K562 (cell line): ENCODE data around the gene SMIM7.

Experiments used
- GABPA ChIP-seq: fragments of 200-800 bp; sonication (Bioruptor generic); conservative IDR thresholded peaks from 2 replicates; pipeline ENCODE4 v1.6.1; 2016; ENCODE audit warnings: low read depth, missing genetic modification characterization, missing compliant biosample characterization
- NFRKB ChIP-seq: fragments of 450-650 bp; IDR thresholded peaks from 2 replicates; pipeline ENCODE4 v1.6.1; 2016; ENCODE audit warnings: low read depth
- ZNF512 ChIP-seq: IDR thresholded peaks from 2 replicates; pipeline ENCODE4 v1.6.1; 2016; ENCODE audit warnings: missing genetic modification characterization, missing compliant biosample characterization
- TF ChIP-seq, protein P1 (sequence below), 3 experiments: IDR thresholded peaks in 2 of 3; conservative IDR thresholded peaks in 1 of 3; 2 replicates each; pipeline ENCODE4 v1.5.1; 2011 to 2012; ENCODE audit warnings: low read length in 3 of 3, mild to moderate bottlenecking in 3 of 3, control low read depth in 2 of 3, improper control_type of control experiment in 1 of 3, inconsistent platforms in 1 of 3, low read depth in 1 of 3, mixed read lengths in 1 of 3, moderate library complexity in 1 of 3; ENCODE audit not compliant: insufficient read depth in 2 of 3

- TF ChIP-seq, protein P1, sequence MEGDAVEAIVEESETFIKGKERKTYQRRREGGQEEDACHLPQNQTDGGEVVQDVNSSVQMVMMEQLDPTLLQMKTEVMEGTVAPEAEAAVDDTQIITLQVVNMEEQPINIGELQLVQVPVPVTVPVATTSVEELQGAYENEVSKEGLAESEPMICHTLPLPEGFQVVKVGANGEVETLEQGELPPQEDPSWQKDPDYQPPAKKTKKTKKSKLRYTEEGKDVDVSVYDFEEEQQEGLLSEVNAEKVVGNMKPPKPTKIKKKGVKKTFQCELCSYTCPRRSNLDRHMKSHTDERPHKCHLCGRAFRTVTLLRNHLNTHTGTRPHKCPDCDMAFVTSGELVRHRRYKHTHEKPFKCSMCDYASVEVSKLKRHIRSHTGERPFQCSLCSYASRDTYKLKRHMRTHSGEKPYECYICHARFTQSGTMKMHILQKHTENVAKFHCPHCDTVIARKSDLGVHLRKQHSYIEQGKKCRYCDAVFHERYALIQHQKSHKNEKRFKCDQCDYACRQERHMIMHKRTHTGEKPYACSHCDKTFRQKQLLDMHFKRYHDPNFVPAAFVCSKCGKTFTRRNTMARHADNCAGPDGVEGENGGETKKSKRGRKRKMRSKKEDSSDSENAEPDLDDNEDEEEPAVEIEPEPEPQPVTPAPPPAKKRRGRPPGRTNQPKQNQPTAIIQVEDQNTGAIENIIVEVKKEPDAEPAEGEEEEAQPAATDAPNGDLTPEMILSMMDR (IDR thresholded peaks at IDR 0.05 in 2 of 3, conservative IDR thresholded peaks at IDR 0.05 in 1 of 3; ENCODE audit: insufficient read depth in 2 of 3, low read depth in 1 of 3, low read length in 3 of 3): no peak
- TF ChIP-seq NFRKB (no peak), GABPA (tag) (no peak), ZNF512 (tag) (no peak)
These were observed 39.0 kb upstream of the SMIM7 start for GRCh38 chr19:16698914-16699313.
